ENCODE data around the gene UGT1A8.

Gene UGT1A8

DNA sequence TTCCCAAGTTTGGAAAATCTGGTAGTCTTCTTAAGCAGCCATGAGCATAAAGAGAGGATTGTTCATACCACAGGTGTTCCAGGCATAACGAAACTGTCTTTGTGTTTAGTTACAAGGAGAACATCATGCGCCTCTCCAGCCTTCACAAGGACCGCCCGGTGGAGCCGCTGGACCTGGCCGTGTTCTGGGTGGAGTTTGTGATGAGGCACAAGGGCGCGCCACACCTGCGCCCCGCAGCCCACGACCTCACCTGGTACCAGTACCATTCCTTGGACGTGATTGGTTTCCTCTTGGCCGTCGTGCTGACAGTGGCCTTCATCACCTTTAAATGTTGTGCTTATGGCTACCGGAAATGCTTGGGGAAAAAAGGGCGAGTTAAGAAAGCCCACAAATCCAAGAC lies 154.7 kb downstream of the UGT1A8 start:
- DNase-seq: no peak

DNA sequence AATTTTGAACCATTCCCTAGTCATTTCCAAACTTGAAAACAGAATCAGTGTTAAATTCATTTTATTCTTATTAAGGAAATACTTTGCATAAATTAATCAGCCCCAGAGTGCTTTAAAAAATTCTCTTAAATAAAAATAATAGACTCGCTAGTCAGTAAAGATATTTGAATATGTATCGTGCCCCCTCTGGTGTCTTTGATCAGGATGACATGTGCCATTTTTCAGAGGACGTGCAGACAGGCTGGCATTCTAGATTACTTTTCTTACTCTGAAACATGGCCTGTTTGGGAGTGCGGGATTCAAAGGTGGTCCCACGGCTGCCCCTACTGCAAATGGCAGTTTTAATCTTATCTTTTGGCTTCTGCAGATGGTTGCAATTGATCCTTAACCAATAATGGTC lies 155.2 kb downstream of the UGT1A8 start:
- no peak for DNase-seq

DNA sequence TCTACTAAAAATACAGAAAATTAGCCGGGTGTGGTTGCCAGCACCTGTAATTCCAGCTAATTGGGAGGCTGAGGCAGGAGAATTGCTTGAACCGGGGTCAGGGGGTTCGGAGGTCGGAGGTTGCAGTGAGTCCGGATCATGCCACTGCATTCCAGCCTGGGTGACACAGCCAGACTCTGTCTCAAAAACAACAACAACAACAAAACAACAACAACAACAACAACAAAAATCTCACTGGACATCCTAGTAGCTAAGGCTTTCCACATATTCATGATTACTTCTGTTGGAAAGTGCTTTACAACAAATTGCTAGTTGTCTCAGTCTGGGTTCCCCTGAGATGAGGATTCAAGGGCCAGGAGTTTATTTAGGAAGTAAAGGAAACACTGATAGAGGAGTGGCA lies 156.4 kb downstream of the UGT1A8 start:
- no peak for DNase-seq

DNA sequence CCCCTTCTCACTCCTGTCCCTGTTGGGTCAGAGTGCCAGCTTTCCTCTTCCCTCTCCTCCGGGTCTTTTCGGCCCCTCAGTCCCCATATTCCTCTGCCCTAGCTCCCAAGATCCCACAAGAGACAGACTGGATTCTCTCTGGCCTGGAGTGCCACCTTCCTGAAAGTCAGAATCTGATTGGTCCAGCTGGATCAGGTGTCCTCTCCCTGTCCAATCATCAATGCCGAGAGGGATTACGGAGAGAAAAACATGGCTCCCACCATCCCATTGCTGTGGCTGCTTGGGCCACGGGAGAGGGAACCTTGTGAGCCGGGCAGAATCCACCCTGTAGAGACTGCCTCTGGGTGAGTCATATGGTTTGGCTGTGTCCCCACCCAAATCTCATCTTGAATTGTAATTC lies 158.0 kb downstream of the UGT1A8 start:
- DNase-seq: no peak

DNA sequence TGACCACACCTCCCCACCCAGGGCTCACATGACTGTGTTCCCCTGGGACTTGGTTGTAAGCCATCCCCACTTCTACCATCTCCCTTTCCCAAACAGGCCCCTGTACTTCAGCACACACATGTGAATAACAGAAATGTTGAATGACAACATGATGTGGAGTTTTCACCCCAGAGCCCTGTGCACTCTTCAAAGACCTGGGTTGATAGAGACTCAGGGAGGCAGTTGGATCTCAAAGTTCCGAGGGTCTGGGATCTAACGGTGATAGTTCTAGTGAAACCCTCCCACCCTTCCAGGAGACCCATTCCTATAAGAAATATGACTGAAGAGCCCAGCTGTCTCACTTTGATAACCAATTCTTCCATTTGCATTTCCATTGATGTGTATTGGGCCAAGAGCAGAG lies 160.6 kb downstream of the UGT1A8 start, which contains the start of gene MROH2A:
MROH2A (plus strand) TSS at position 301 of the 400 bp plus-strand sequence. CDS start 1,029 bp downstream, outside the sequence.
- DNase-seq: no peak

DNA sequence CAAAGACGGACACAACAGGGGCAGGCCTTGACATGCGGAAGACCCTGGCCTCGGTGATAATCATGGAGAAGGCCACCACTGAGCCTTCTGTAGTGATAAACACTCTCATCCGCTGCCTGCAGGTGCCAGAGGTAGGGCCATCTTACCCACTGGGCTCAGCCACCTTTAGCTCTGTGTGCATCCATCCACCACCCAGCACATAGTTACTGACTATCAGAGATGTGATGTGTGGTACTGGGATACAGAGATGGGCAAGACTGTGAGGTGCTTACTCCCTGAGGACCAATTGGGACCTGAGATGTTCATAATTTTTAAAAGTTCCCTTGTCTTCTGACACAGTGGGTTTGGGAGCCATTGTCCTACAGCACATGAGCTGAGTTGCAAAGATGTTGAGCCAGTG lies 162.3 kb downstream of the UGT1A8 start:
- DNase-seq: no peak

DNA sequence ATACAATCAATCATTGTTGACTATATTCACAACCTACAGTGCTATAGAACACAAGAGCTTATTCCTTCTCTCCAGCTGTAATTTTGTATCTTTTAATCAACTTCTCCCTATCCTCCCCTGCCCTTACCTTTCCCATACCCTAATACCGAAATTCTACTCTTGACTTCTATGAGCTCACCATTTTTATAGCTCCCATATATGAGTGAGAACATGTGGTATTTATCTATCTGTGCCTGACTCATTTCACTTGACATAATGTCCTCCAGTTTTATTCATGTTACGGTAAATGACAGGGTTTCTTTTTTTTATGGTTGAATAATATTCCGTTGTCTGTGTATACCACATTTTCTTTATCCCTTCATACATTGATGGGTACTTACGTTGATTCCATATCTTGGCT lies 163.3 kb downstream of the UGT1A8 start:
- no peak for DNase-seq

DNA sequence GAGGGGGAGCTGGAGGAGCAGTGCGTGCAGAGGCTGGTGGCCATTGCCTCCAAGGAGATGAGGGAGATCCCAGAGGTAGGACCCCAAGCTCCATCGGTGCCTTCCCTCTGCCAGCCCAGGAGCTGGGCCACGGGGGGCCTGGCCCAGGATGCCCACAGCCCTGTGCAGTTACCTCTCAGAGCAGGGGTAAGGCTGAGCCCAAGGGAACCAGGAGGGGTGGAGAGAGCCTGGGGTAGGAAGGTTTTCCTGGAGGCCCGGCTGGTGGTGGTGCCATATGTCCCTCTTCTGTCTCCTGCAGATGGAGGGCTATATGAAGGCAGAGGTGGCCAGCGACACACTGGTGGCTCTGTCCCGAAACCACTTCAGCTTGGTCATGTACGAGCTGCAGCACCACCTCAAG lies 172.1 kb downstream of the UGT1A8 start:
- DNase-seq: no peak

DNA sequence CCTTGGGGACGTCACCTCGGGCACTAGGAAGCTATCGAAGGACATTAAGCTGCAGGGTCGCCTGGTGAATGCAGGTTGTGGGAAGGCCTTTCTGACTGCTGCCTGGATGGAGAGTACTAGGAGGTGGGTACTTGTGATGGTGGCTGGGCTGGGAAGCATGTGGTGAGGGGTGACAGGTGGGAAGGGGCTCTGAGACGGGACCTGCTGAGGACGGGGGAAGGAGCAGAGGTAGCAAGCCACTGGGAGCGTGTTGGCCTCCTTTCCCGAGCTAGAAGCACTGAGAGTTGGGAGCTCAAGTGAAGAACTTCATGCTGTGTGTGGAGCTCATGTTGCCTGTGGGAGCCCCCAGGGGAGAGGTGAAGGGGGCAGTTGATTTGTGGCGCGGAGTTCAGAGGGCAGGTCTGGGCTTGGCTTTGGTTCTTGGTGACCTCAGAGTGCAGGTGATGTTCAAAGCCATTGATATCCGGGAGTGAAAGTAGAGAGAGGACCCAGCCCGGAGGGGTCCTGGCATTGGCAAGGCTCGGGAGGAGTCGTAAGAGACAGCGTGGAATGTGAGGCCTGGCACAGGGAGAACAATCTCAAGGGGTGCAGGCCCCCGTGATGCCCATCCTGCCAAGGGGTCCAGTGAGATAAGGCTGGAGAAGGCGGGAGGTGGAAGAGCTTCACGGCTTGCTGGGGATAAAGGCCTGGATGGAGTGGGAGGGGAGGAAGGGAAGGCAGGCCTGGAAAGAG lies 173.9 kb downstream of the UGT1A8 start:
- no peak for DNase-seq

DNA sequence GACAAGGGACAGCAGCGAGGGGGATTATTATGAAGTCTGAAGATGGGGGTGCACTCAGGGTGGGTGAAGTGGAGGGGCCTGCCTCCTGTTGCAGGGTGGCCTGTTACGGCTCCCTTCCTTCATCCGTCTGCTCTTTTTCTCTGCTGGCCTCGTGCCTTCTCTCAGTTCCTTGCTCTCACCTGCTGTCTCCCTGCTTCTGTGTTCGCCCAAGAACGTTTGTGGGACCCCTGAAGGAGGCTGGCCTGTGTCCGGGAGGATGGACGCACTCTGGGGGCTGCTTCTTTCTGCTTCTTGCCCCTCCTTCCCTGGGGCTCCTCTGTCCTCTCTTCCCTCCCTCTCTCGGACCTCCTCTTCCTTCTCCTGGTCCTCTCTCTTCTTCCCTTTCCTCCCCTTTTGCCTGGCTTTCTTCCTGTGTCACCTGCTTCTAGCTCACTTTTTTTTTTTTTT lies 174.5 kb downstream of the UGT1A8 start:
- no peak for DNase-seq

DNA sequence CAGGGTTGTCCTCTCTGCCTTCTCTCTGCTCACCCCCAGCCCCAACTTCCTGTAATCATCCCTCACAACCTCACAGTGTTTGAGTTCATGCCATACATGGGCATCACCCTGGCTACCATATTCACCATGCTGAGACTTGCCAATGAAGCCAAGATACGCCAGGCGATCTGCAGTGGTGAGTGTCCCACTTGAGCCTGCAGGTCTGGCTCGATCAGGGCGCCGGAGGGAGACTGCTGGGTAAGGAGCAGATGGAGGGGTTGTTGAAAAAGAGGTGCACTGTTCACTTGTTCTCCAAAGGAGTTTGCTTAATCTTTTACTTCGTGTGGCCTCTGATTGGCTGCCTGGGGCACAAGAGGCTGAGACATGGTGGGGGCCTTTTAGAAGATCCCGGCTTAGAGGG lies 175.3 kb downstream of the UGT1A8 start:
- no peak for DNase-seq

DNA sequence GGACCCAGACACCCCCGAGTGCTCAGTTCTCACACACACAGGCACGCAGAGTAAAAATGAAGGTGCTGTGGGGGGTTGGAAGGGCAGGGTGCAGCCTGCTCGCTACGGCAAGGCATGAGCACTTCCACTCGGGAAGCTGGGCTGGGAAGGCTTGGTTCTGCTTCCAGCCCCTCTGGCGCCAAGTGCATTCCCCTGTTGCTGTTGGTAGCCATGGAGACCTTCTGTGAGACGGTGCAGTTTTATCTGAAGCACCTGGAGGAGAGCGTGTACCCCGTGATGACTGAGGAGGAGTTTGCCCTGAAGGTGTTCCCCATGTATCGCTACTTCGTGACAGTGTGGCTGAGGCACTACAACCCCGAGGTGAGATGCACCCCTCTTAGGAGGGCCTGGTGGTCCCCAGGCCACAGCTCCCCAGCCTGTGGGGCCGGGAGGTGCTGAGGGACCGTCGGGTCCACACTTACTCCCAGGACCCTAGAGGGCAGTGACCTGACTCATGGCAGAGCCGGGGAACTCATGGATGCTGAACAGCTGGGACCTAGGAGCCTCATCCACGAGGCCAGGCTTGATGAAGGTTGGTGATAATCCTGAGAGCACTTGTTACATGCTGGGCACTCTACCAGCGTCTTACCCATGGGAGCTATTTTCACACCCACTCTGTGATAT lies 176.2 kb downstream of the UGT1A8 start:
- DNase-seq: no peak

DNA sequence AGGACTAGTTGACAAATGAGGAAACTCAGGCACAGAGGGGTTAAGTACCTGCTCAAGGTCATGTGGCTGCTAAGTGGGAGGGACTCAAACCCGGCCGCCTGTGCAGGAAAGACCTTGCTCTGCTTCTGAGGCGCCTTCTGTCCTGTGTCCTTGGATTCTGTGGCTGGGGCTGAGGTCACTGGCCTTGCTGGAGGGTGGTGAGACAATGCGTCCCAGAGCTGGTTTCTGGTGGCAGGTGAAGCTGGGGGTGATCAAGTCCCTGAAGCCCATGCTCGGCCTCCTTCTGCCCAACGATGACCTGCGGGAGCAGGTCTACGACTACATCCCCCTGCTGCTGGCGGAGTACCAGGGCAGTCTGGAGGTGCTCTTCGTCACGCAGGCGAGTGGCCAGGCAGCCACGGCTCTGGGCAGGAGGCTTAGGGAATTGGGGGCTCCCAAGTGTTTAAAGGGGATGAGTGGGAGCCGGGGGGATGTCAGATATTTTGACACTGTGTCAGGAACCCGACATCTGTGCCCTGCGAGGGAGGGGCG lies 176.8 kb downstream of the UGT1A8 start:
- no peak for DNase-seq

DNA sequence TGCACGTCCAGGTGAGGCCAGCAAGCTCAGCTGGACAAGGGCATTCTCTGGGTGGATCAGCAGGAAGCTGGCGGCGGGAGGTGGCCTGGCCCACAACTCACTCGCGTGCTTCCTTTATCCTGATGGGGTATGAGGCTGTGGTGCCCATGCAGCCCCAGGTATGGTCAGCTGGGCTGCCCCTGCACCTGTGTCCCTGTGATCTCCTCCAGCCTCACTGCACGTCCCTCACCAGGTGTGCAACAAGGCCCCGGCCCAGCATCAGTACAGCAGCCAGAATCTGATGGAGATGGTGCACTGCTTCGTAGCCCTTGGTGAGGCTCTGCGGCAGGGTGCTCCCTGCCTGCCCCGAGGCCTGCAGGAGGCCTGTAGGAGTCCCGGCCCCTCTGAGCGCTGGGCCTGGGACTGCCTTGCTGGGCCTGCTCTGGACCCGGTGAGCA lies 178.3 kb downstream of the UGT1A8 start:
- DNase-seq: no peak

DNA sequence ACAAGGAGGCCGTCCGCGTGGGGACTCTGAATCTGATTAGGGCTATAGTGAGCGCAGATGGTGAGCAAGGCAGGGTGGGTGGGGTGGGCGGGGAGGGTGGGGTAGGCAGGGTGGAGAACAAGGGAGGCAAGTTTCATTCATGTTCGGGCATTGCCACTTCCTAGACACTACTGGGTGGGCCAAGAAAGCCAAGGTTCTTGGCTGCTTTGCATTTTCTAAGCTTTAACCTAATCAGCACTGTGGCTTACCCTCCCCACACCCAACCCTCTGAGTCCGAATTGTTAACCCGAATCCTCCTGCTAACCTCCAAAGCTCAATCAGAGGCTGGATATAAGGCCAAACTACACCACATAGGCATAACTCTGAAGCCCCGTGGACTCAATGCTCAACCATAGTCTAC lies 178.8 kb downstream of the UGT1A8 start:
- DNase-seq: no peak

DNA sequence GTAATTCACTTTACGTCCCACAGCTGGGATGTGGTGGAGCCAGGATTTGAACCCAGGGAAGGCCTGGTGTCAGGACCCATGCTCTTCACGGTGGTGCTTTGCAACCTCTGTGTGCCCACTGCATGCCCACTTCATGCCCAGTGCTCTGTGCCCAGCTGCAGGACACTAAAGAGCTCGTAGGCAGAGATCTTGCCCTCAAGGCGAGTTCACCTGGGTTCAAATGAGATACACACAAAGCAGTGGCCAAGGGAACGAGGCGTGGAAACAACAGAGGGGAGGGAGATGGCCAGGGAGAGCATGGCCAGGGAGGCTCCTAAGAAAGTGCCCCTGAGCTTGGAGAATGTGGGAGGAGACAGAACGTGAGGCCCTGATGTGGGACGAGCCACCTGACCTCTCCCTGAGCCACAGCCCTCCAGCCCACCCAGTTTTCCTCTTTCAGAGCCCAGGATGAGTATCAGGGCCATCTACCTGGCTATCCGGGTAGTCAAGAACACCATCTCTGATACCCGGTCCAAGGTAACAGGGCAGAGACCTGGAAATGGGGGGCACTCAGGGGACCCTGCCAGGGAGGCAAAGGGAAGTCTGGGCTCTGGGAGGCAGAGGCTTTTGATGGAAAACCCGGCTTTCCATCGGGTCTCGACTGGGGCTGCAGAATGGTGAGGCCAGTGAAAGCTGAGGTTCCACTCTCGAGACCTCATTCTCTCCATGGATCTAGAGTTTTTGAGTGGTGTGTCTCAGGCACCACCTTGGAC lies 181.1 kb downstream of the UGT1A8 start:
- DNase-seq: no peak

DNA sequence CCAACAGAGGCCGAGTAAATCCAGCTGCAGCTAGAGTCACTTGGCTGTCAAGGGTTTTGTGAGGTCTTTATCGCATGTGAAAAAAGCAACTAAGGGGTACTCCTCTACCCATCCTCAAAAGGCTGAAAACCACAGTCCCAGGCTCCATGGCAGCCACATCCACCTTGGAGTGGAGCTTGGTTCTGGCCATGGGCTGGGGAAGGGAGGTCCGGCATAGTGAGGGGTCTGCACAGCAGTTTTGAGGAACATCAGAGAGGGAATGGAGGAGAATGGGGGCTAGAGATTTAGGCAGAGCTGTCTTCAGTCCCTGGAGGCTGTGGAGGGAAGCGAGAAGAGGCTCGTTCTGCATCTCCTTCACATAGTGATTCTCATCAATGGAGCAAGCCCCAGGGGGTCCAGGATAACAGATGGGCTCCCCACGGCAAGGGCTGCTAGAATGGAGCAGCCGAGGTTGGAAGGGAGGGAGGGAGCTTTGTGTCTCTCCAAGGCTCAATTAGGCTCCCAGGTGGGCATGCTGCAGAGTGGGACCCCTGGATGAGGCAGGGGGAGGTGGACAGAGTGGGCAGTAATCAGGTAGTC lies 181.7 kb downstream of the UGT1A8 start:
- DNase-seq: no peak

DNA sequence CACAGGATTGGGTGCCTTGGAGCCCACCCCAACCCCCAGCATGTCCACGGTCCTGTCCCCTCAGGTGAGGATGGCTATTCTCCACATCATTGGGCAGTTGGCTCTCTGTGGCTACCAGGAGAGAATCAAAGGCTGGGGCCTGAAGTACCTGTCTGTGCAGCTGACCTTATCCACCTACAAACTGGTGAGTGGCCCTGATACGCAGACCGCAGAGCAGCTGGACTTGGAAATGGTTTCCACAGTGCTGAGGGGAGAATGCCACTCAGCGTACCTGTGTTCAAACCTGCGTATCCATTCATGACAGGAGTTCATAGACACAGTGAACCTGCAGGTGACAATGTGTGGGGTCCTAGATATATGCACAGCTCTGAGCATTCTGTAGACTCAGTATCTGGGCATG lies 182.3 kb downstream of the UGT1A8 start:
- DNase-seq: no peak

DNA sequence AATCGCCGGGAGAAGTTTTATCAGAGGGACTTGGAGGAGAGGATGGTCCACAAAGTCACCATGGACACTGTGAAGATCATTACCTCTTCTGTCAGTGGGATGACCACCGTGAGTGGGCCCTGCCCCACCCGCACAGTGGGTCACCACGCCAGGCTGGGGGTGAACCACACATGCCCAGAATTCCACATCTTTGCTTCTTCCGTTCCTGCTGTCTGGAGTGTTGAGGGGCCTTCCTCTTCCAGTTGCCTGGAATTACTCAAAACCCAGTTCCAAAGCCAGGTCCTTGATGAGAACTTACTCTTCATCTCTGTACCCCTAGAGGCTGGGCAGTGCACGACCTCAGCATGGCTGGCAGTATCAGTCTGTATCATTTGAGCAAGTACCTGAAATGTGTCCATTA lies 182.8 kb downstream of the UGT1A8 start:
- no peak for DNase-seq

DNA sequence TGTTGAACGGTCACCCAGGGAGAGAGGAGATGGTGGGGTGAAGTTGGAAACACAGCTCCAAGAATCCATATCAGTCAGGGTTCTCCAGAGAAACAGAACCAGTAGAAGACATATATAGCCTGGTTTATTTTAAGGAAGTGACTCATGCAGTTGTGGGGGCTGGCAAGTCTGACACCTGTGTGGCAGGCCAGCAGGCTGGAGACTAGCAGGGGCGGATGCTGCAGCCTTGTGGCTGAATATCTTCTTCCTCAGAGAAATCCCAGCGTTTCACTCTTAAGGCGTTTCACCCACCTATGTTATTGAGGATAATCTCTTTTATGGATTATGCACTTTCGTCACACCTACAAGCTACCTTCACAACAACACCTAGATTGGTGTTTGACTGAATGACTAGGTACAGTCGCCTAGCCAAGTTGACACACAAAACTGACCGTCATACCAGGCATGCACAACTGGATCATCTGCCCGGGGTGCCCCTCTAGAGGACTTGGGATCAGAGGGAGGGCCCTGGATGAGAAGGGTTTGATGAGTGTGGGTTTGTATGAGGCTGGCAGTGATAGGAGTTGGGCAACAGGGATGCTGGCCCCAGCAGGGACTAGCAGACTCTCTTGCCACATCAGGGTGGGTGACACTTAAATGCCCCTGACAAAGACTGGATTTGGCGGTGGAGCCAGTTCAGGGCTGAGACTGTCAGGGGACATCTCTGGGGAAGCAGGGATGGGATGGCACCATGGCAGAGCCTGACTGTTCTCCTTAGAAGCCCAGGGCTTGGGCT lies 184.1 kb downstream of the UGT1A8 start:
- DNase-seq: no peak

DNA sequence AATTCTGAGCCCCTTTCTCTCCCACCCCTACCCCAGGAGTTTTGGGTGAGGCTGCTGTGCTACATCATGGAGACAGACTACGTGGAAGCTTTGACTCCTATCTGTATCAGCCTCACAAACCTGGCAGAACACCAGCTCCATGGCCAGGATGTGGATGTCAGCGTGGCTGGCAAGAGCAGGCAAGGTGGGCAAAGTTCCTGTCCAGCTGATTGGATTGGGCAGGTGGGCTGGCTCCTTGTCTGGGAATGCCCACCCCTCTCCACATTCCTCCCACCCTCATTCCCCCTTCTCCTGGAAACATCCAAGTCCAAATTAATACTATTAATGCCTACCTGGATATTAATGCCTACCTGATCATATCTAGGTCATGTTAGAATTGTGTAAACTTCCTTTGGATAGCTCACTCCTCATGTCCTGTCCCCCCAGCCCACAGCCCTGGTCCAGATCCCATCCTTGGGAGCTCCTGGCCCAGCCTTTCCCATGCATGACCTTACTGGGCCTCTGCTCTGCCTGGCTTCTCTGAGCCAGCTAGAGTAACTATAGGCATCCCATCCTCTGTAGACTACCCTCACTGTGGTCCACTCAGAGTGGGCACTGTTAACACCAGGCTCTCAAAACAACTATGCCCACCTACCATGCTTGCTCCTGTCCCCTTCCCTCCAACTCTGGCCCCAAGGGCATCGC lies 184.8 kb downstream of the UGT1A8 start:
- no peak for DNase-seq
